ENCODE measurements around the gene PRICKLE2. TPM values are rescaled to one million over a fixed set of nuclear protein-coding genes. Genes with fewer than 3 reads are reported as not detected.

PRICKLE2 gene
- total RNA-seq, 1 donor from 2014 or later, result 43.2 TPM

- no peak overlapping the region for H3K4me3 Mint-ChIP-seq
- no peak for DNase-seq (ENCODE audit: low spot score in 2 of 2, unreplicated experiment in 2 of 2)
- H3K36me3 Mint-ChIP-seq, result peaks cover 27% of the 10 kb centered on the region
- peaks cover 44% of the 10 kb centered on the region for H3K4me1 Mint-ChIP-seq
- peaks cover 20% of the 10 kb centered on the region for H3K9me3 Mint-ChIP-seq
- no peak for TF ChIP-seq CTCF (IDR thresholded peaks at IDR 0.05; ENCODE audit: unreplicated experiment)
- H3K27me3 Mint-ChIP-seq (ENCODE audit: low read depth), result no peaks in the 10 kb centered on the region
- H3K27ac Mint-ChIP-seq, result peak overlapping the region; percentile 71
These were observed 9.3 kb upstream of the PRICKLE2 start for GRCh38 chr3:64234571-64234970.

- Mint-ChIP-seq H3K4me3 (no peak overlapping the region), H3K27ac (no peak overlapping the region), H3K4me1 (peaks cover 32% of the 10 kb centered on the region), H3K27me3 (ENCODE audit: low read depth) (no peaks in the 10 kb centered on the region), H3K36me3 (peaks cover 24% of the 10 kb centered on the region), H3K9me3 (peaks cover 20% of the 10 kb centered on the region)
- DNase-seq (ENCODE audit: low spot score in 2 of 2, unreplicated experiment in 2 of 2), result no peak
- TF ChIP-seq CTCF (IDR thresholded peaks at IDR 0.05; ENCODE audit: unreplicated experiment), result no peak
These were observed 7.6 kb upstream of the PRICKLE2 start for GRCh38 chr3:64232821-64233220.

- no peak for TF ChIP-seq CTCF (IDR thresholded peaks at IDR 0.05; ENCODE audit: unreplicated experiment)
- no peaks in the 10 kb centered on the region for H3K27me3 Mint-ChIP-seq (ENCODE audit: low read depth)
- peaks cover 5% of the 10 kb centered on the region for H3K36me3 Mint-ChIP-seq
- peak overlapping the region; percentile 88 for H3K27ac Mint-ChIP-seq
- peaks cover 4% of the 10 kb centered on the region for H3K9me3 Mint-ChIP-seq
- no peak overlapping the region for H3K4me3 Mint-ChIP-seq
- peaks cover 42% of the 10 kb centered on the region for H3K4me1 Mint-ChIP-seq
- DNase-seq (ENCODE audit: low spot score in 2 of 2, unreplicated experiment in 2 of 2), result no peak
These were observed 4.6 kb upstream of the PRICKLE2 start for GRCh38 chr3:64229903-64230302.

GRCh38 chr3:64228110-64228509, 2.8 kb upstream of the PRICKLE2 start:
- peaks cover 41% of the 10 kb centered on the region for H3K4me1 Mint-ChIP-seq
- no peak for DNase-seq (ENCODE audit: low spot score in 2 of 2, unreplicated experiment in 2 of 2)
- H3K36me3 Mint-ChIP-seq, result no peaks in the 10 kb centered on the region
- H3K9me3 Mint-ChIP-seq, result no peaks in the 10 kb centered on the region
- no peak for TF ChIP-seq CTCF (IDR thresholded peaks at IDR 0.05; ENCODE audit: unreplicated experiment)
- no peaks in the 10 kb centered on the region for H3K27me3 Mint-ChIP-seq (ENCODE audit: low read depth)
- H3K27ac Mint-ChIP-seq, result no peak overlapping the region
- H3K4me3 Mint-ChIP-seq, result no peak overlapping the region

- no peak for TF ChIP-seq CTCF (IDR thresholded peaks at IDR 0.05; ENCODE audit: unreplicated experiment)
- no peaks in the 10 kb centered on the region for H3K36me3 Mint-ChIP-seq
- no peak for DNase-seq (ENCODE audit: low spot score in 2 of 2, unreplicated experiment in 2 of 2)
- H3K4me1 Mint-ChIP-seq, result peaks cover 45% of the 10 kb centered on the region
- H3K27me3 Mint-ChIP-seq (ENCODE audit: low read depth), result no peaks in the 10 kb centered on the region
- no peaks in the 10 kb centered on the region for H3K9me3 Mint-ChIP-seq
- H3K27ac Mint-ChIP-seq, result no peak overlapping the region
- no peak overlapping the region for H3K4me3 Mint-ChIP-seq
These were observed 1.5 kb upstream of the PRICKLE2 start for GRCh38 chr3:64226730-64227129.
